Breast epithelium (tissue), 4 donors: ENCODE results near the gene NQO2. TPM values are rescaled to one million over a fixed set of nuclear protein-coding genes. Genes with fewer than 3 reads are reported as not detected.
"Not testable (repeated sequence)": the region's sequence is repeated elsewhere in the genome, so short reads cannot be mapped to it uniquely, and the experiment has no call there.

Experiments
- DNase-seq, 2 donors: peaks; one replicate each; pipeline ENCODE4 v3.0.0-alpha.2; 2019; ENCODE audit warnings: low spot score in 2 of 2
- H3K27ac ChIP-seq, 2 donors: fragments of 200-600 bp; sonication (generic) in 1 of 2; one replicate each; pipeline ENCODE4 v1.5.1; 2016 to 2019; ENCODE audit warnings: mild to moderate bottlenecking in 1 of 2
- H3K27me3 ChIP-seq, 2 donors: fragments of 200-600 bp; sonication (generic) in 1 of 2; one replicate each; pipeline versions ENCODE4 v1.5.1 to v1.6.0; 2017 to 2019; ENCODE audit warnings: control low read depth in 1 of 2, mild to moderate bottlenecking in 1 of 2
- H3K36me3 ChIP-seq: fragments of 200-600 bp; one replicate; pipeline ENCODE4 v1.5.1; 2019
- H3K4me1 ChIP-seq, 2 donors: fragments of 200-600 bp; sonication (generic); one replicate each; pipeline ENCODE4 v1.5.1; 2016 to 2019; ENCODE audit warnings: control low read depth in 1 of 2
- H3K4me3 ChIP-seq, 3 donors: fragments of 200-600 bp; sonication (generic); 1 replicate in 2 of 3; 2 replicates in 1 of 3; pipeline ENCODE4 v1.5.1; 2016 to 2019; ENCODE audit warnings: mild to moderate bottlenecking in 3 of 3, moderate library complexity in 2 of 3
- H3K9me3 ChIP-seq, 2 donors: fragments of 200-600 bp; sonication (generic) in 1 of 2; one replicate each; pipeline ENCODE4 v1.5.1; 2016 to 2019; ENCODE audit warnings: control low read depth in 1 of 2
- CTCF ChIP-seq, 3 donors: fragments of 450-650 bp; IDR thresholded peaks; one replicate each; pipeline ENCODE4 v1.5.1; 2016 to 2017; ENCODE audit warnings: antibody characterized with exemption in 3 of 3, mild to moderate bottlenecking in 3 of 3, moderate library complexity in 3 of 3
- POLR2A ChIP-seq: fragments of 450-650 bp; IDR thresholded peaks from one replicate; pipeline ENCODE4 v1.6.1; 2016; ENCODE audit warnings: antibody characterized with exemption, mild to moderate bottlenecking, moderate library complexity
- POLR2AphosphoS5 ChIP-seq, 3 donors: sonication (generic); formaldehyde crosslinking; IDR thresholded peaks; one replicate each; pipeline ENCODE4 v1.6.1; 2017; ENCODE audit warnings: antibody characterized with exemption in 3 of 3
- intact Hi-C: fragments of 100-400 bp; cut with DNase I; formaldehyde crosslinking; loops from one replicate; pipeline ENCODE4 v1.15.1; 2023; ENCODE audit warnings: low total_unique reads
- total RNA-seq, 3 donors: library from RNA; depleted of rRNA; stranded (reverse); fragments of >200 nt; gene quantifications; one replicate each; pipeline ENCODE4 v1.1.0, GENCODE V29; 2016

The NQO2 gene
- total RNA-seq, 3 donors from 2014 or later: 23.6 to 64.6 (median 24.9) TPM

GRCh38 chr6:3046295-3046694, 46.6 kb downstream of the NQO2 start:
- H3K9me3 ChIP-seq: no peaks in the 10 kb centered on the region
- intact Hi-C loops: no loop called here
- H3K27me3 ChIP-seq: no peaks in the 10 kb centered on the region
- H3K27ac ChIP-seq: no peak overlapping the region
- no peaks in the 10 kb centered on the region for H3K36me3 ChIP-seq
- TF ChIP-seq POLR2A (no peak), POLR2AphosphoS5 (IDR thresholded peaks at IDR 0.05) (no peak), CTCF (IDR thresholded peaks at IDR 0.05) (no peak)
- no peaks in the 10 kb centered on the region for H3K4me1 ChIP-seq
- no peak for DNase-seq
- H3K4me3 ChIP-seq: no peak overlapping the region

GRCh38 chr6:3048009-3048408, 48.3 kb downstream of the NQO2 start:
- H3K4me1 ChIP-seq, H3K27me3 ChIP-seq, H3K9me3 ChIP-seq, intact Hi-C loops, H3K4me3 ChIP-seq, DNase-seq, H3K36me3 ChIP-seq, H3K27ac ChIP-seq: not testable (repeated sequence)

GRCh38 chr6:3052481-3053230, 53.0 kb downstream of the NQO2 start:
- Histone ChIP-seq H3K9me3 (no peaks in the 10 kb centered on the region), H3K27me3 (no peaks in the 10 kb centered on the region), H3K36me3 (no peaks in the 10 kb centered on the region), H3K4me3 (no peak overlapping the region), H3K27ac (no peak overlapping the region), H3K4me1 (peaks cover 0 to 4% of the 10 kb centered on the region in 2 donors)
- intact Hi-C loops: no loop called here
- TF ChIP-seq CTCF (IDR thresholded peaks at IDR 0.05) (no peak), POLR2A (no peak), POLR2AphosphoS5 (IDR thresholded peaks at IDR 0.05) (no peak)
- DNase-seq: no peak

GRCh38 chr6:3053231-3053508, 53.5 kb downstream of the NQO2 start:
- TF ChIP-seq POLR2A (no peak), CTCF (IDR thresholded peaks at IDR 0.05) (no peak), POLR2AphosphoS5 (IDR thresholded peaks at IDR 0.05) (no peak)
- peak overlapping the region; percentile 39 to 65 (median 41) for H3K4me3 ChIP-seq
- peaks cover 0 to 4% of the 10 kb centered on the region in 2 donors for H3K4me1 ChIP-seq
- DNase-seq: no peak
- no peaks in the 10 kb centered on the region for H3K27me3 ChIP-seq
- H3K9me3 ChIP-seq: no peaks in the 10 kb centered on the region
- H3K27ac ChIP-seq: no peak overlapping the region
- H3K36me3 ChIP-seq: no peaks in the 10 kb centered on the region
- intact Hi-C loops: no loop called here

GRCh38 chr6:3054229-3055157, 54.8 kb downstream of the NQO2 start:
- H3K4me3 ChIP-seq: peak overlapping the region; percentile 39 to 65 (median 41)
- not testable (repeated sequence) for DNase-seq, H3K9me3 ChIP-seq, H3K27me3 ChIP-seq, H3K4me1 ChIP-seq, H3K27ac ChIP-seq, H3K36me3 ChIP-seq
- intact Hi-C loops: loop anchor here (2.0 kb wide), 1 partner anchor 58 kb away; no protein-coding TSS in a partner anchor

- intact Hi-C loops: loop anchor here (2.0 kb wide), 1 partner anchor 58 kb away; no protein-coding TSS in a partner anchor
- not testable (repeated sequence) for H3K4me3 ChIP-seq, H3K27ac ChIP-seq
Measured at GRCh38 chr6:3055158-3055499, 55.4 kb downstream of the NQO2 start.

More at GRCh38 chr6:3055158-3055499, 55.4 kb downstream of the NQO2 start:
- DNase-seq, H3K4me1 ChIP-seq, H3K9me3 ChIP-seq, H3K27me3 ChIP-seq, H3K36me3 ChIP-seq: not testable (repeated sequence)
